GM19468 (cell line): Measurements from ENCODE around the gene ST3GAL5.
"Not testable (repeated sequence)": the region's sequence is repeated elsewhere in the genome, so short reads cannot be mapped to it uniquely, and the experiment has no call there.

Experiments
- ATAC-seq: cut with Tn5 transposase; IDR thresholded peaks from one replicate; pipeline ENCODE4 v1.9.1; 2021; ENCODE audit warnings: mild to moderate bottlenecking, moderate library complexity, moderate number of reproducible peaks; ENCODE audit not compliant: unreplicated experiment; ENCODE audit errors: extremely low read depth

ST3GAL5 gene

DNA sequence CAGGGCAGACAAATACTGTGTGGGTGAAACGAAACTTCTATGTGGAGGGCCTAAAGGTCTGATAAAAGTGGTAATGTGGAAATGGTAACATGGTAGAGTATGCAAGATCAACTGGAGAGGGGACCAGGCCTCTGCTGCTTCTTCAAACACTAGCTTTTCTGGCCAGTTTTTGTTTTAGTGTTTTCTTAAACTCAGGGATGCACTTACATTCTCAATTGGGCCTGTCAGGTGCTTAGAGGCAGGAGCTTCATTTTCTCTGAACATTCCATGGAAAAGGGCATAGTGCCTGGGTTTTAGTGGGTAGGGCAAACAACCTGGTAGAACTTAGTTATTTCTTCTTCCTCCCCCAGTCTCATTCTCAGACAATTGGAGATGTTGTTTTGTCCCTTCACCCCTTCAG, 10.5 kb upstream of the ST3GAL5 start:
- no peak for ATAC-seq

DNA sequence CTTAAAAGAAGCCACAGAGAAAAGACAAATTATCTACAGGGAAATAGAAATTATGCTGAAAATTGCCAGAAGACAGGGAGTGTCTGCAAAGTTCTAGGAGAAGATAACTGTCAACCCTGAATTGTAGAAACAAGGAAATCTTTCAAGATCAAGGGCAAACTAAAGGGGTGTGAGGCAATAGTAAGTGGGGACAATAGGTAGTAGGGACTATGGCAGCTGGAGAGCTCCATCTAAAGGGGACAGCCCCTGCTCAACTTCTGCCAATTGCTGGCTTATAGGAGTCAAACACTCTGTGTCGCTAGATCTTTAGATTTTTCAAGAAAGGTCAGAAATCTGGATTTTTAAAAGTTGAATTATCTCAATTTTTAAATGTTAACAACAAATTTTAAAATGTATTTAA, 10.1 kb upstream of the ST3GAL5 start:
- no peak for ATAC-seq

DNA sequence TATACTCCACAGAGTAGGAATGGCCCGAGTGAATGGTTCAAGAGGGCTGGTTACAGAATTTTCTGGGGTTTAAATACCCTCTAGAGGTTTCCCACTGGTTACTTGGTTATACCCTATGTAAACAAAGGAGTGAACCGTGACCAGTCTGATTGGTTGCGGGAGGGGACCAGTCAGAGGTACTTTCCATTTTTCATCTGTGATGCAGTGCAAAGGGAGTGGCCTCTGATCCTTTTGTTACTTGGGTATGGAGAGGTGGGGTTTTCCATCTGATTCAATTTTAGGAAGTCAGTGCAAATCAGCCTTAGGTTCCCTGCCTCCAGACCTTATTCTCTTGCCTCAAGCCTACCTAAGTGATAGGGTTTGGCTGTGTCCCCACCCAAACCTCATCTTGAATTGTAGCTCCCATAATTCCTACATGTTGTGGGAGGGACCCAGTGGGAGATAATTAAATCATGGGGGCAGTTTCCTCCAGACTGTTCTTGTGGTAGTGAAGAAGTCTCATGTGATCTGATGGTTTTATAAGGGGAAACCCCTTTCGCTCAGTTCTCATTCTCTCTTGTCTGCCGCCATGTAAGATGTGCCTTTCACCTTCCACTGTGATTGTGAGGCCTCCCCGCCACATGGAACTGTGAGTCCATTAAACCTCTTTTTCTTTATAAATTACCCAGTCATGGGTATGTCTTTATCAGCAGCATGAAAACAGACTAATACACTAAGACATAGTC, 5.9 kb upstream of the ST3GAL5 start:
- ATAC-seq: not testable (repeated sequence)

DNA sequence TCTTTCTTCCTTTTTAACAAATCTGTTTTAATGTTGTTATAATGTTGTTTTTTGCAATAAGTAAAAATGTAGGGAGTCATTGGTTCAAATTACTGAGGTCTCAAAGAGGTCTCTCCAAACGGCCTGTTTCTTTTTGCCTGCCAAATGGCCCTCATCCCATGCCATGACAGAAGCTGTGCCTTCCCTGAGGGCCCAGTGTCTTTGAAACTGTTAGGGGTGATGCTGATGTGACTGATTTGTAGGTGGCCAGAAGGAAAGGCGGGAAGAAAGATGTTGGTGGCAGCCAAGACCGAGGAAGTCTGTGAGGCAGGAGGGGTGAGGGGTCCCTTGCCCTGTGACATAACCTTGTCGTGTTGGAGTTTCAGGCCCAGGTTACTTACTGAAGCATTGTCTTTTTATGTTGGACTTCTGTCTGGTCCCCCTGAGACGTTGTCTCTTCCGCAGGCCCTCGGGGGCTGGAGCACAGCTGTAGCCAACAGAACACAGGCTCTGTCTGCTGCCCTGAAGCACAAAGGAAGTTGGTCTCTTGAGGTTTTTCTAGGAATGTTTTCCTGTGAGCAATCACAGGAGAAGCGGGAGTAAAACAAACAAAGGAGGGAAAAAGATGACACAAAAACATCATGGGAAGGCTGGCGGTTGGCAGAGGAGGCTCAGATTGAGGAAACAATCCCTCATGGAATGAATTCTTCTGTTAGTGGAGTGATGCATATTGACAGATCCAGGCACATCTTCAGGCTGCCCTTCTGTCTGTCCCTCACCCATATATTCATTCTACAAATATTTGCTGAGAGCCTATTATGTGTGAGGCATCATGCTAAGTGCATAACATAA, 4.9 kb upstream of the ST3GAL5 start:
- no peak for ATAC-seq

DNA sequence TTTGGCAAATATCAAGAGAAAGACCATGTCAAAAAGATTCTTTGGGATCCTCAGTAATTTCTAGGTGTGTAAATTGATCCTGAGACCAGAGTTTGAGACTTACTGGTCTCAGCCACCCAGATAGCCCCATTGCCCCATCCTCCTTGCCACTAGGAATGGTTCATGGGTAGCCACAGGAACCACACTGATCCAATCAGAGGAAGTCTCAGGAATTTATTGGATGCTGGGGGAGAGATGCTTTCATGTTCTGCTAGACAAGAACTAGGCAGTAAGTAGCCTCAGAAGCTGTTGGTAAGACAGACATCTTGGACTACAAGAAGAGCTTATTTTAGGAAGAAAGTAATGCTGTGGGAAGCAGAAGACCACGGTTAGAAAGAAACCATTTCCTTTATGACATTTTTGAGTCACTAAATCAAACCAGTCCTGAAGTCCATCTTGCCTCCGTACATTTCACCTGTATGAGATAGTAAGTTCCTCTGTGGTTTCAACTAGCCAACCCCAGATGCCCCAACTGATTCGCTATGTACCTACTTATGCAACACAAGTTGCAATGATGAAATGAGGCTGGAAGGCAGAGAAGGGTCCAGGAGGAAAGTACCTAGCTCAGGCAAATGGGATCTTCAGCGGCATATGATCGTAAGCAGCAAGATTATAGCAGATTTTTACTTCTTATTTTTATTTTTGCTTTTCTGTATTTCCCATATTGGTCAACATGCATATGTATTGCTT, 3.6 kb upstream of the ST3GAL5 start:
- no peak for ATAC-seq

DNA sequence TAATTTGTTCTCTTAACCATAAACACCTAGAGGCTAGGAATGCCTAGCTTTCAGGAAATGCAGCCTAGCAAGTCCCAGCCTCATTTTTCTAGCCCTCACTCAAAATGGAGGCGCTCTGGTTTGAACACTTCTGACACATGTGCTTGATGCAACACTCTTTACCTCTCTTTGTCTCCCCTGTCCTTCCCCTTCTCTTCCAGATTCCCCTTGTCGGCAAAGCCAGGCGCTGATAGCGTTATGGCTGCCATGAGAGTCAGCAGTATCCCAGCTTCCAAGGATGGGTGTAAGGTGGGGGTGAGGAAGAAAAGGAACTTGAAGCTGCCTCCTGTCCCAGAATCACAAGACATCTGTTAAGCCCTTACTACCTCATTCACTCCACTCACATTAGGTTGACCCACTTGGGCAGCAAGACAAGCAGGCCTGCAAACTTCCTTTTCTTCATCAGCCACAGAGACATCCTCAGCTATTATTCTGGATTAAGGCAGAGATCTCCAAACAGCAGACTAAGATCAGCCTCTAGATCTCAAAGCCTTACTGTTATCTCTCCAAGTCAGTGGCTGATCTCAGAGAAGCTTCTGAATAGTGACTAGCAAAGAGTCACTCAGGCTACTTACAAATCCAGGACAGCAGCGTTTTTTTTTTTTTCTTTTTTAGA, 1.9 kb upstream of the ST3GAL5 start:
- no peak for ATAC-seq

DNA sequence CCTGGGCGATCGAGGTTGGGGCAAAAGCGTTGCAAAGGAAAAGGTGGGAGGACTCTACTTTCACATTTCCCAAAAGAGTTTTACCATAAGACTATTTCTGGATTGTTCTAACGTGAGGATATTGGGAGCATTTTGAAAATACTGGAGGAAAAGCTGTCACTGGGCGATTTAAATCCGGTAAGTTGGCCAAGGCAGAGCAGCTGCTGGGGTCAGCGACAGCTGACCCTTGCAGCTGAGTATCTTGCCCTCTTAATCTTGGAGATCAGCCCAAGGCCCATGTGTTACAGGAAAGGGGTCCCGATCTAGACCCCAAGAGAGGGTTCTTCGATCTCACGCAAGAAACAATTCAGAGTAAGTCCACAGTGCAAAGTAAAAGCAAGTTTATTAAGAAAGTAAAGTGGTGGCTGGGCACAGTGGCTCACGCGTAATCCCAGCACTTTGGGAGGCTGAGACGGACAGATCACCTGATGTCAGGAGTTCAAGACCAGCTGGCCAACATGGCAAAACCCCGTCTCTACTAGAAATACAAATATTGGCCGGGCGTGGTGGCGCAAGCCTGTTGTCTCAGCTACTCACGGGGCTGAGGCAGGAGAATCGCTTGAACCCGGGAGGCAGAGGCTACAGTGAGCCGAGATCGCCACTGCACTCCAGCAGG, 964 bp upstream of the ST3GAL5 start:
- no peak for ATAC-seq

DNA sequence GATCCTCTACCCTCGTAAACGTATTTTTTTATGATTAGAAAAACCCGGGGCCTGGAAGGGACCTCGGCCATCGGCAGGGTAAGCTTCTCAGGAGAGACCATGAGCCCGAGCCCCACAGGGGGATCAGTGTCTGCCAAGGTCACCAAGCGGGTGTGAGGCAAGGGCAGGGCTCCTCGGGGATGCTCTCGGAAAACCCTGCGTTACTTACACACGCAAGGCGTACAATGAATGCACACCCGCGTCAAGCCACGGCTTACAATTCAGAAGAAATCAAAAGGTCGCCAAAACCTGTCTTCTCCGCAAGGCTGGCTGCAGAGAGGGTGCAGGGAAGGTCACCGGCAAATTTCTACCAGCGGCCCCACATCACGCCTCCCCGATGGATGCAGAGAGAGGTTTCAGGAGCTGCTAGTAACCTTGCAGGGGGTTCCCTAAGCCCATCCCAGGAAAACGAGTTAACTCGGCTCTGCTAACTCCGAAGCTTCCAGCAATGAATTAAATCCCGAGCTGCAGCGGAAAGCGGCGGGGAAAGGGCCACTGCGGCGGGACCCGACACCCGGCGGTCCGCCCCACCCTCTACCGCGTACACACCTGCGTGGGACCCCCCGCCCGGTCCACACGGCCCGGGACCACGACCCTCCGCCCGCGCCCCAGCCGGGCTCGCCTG, 638 bp downstream of the ST3GAL5 start:
- ATAC-seq: no peak

DNA sequence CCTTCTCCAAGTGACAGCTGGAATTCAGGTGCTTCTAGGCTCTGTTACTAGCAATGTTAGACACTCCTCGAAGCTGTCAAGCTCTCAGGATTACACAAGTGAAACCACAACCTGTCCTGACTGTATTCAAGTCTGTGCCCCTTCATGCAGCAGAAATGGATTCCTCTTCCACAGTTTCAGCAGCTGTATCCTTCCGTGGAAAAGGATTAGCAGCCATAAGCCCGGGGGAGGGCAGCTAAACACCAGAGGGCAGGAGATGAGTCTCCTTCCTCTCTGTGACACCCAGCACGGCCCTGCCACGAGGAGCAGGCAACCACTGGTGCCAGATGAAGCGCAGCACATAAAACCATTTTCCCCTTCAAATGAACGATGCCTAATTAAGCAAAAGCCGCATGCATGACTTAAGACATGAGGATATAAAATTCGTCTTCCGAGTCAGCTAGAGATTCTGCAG, 1.2 kb downstream of the ST3GAL5 start:
- no peak for ATAC-seq

DNA sequence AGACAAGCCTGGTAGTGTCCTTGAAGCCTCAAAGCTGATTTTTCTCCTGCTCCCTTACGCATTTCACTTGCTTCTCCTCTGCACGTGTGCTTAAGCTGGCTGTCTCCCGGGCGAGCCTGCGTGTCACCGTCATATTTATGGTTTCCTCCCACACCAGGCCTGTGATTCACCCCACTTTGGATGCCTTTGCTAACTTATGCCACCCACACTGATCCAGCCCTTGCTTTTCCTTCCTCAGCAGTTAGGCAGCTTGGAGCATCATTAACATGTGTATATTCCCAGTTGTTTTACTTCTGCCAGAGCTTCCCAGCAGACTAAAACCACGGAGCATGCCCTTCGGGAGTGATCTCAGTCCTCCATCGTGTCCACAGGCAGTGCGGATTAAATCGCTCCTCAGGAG, 2.2 kb downstream of the ST3GAL5 start:
- no peak for ATAC-seq

DNA sequence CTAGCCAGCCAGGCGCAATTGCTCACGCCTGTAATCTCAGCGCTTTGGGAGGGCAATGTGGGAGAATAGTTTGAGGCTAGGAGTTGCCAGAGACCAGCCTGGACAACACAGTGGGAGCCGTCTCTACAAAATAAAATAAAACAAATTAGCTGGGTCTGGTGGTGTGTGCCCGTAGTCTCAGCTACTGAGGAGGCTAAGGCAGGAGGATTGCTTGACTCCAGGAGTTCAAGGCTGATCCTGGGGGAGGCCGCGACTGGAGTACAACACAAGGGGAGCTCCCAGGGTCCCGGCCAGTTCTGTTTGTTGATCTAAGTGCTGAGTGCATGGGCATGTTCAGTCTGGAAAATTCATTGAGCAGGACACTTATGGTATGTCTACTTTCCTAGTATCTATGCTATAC, 2.6 kb downstream of the ST3GAL5 start:
- ATAC-seq: no peak

DNA sequence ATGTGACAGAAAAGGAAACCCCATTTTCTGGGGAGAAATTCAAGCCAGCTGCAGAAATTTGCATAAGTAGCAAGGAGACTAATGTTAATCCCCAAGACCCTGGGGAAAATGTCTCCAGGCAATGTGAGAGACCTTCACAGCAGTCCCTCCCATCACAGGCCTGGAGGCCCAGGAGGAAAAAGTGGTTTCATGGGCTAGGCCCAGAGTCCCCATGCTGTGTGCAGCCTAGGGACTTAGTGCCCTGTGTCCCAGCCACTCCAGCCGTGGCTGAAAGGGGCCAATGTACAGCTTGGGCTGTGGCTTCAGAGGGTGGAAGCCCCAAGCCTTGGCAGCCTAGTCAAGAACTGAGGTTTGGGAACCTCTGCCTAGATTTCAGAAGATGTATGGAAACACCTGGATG, 7.0 kb downstream of the ST3GAL5 start:
- ATAC-seq: not testable (repeated sequence)

DNA sequence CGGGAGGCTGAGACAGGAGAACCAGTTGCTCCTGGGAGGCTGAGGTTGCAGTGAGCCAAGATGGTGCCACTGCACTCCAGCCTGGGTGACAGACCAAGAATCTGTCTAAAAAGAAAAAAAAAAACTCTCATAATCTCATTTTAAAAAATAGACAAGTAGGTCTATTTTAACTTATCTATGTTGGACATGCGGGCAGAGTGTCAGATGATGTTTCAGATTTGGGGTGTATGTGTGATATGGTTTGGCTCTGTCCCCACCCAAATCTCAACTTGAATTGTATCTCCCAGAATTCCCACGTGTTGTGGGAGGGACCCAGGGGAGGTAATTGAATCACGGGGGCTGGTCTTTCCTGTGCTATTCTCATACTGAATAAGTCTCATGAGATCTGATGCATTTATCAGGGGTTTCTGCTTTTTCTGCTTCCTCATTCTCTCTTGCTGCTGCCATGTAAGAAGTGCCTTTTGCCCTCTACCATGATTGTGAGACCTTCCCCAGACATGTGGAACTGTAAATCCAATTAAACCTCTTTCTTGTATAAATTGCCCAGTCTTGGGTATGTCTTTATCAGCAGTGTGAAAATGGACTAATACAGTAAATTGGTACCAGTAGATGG, 8.0 kb downstream of the ST3GAL5 start:
- ATAC-seq: not testable (repeated sequence)

DNA sequence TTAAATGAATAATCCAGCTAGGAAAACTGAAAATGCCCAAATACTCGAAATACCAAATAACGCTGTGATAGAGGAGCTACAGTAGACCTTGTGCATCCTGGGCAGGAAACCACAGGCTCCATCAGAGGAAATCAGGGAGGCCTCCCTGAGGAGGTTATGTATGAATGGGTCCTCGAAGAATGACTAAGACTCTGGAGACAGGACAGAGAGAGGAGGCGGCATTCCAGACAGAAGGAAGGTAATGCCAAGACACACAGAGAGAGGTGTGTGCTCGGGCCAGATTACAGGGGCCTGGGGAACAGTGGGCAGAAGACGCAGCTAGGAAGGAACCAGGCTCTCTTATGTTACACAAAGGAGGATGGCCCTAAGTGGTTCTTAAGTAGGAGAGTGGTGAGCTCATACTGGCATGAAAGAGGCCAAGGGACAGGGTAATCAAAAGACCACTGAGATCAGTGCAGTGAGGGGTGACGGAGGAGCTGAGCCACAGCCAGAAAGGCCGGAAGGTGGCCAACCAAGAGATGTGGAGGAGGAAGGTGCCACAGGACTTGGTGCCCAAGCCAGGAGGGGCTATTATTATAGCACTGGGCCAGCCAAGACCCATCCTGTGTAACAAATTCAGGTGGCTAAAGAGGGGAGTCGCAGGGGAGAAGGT, 9.9 kb downstream of the ST3GAL5 start:
- ATAC-seq: no peak

DNA sequence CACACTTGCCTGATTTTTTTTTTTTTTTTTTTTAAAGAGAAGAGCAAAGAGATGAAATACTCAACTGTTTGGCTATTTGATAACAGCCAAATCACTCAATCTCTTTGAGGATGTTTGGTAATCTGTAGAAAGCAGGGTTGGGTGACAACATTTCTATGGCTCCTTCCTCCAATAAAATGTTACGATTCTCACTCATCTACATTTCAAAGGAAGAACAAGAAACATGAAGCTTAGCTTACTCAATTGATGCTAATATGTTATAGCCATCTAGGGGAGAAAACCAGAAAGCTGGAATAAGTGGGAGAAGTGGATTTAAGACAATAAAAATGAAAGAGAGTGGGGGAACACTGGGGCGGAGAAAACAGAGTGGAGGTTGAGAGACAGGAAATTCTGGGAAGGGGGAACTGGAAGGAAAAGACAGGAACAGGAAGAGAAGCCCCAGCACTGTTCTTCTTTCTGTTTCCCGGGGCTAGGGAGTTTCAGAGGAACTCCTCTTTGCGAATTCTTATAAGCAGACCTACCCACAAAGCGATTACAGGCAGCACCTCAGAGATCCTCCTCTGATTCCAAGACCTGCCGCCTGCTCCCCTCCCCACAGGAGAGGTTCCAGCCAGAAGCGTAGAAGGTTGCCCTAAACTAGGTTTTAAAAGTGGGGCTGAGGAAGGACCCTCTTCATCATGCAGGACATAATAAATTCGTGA, 13.3 kb downstream of the ST3GAL5 start:
- ATAC-seq: no peak

DNA sequence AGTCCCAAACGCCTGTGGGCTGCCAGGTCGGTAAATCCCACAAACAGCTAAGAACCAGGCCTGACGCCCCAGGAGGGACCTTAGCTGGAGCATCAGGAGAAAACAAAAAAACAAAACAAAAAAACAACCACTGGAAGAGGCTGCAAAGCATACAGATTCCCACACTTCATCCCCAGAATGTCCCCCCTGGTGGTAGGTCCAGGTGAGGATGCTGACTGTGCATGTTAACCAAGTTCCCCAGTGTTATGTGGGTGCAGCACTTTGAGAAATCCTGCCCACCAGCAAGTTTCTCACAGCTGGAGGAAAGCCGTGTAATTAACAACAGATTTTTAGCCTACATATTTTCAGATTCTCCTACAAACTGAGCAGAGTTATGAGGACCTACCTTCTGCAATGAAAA, 15.1 kb downstream of the ST3GAL5 start:
- no peak for ATAC-seq

DNA sequence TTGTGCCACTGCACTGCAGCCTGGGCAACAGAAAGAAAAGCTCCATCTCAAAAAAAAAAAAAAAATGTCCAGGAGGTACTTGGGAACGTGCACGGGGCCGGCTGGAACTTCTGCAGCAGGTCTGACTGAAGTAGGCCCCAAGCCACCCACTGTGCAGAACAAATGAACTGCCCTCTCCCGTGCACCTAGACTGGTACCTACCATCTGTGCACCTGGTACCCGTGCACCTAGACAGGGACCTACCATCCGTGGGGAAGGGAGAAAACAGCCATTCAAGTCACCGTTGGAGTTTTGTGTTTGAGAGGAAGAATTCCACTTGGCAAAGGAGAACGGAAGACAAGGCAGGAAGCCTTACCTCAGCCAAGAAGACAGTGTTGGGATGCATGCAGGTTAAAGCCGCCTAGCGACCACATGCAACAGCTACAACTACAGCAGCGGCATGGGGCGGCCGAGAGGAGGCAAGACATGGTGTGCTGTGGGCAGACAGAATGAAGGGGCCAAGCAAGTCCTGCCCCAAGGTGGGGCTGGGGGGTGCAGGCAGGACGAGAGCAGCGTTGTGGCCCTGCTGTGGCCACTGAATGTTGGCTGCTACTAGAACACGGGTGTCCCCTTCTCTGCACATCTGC, 16.1 kb downstream of the ST3GAL5 start:
- ATAC-seq: no peak
